ENCODE results near the gene CEP63. TPM values are rescaled to one million over a fixed set of nuclear protein-coding genes. Genes with fewer than 3 reads are reported as not detected.

Gene CEP63
- total RNA-seq, 1 donor from 2014 or later, result 20.1 TPM

DNA sequence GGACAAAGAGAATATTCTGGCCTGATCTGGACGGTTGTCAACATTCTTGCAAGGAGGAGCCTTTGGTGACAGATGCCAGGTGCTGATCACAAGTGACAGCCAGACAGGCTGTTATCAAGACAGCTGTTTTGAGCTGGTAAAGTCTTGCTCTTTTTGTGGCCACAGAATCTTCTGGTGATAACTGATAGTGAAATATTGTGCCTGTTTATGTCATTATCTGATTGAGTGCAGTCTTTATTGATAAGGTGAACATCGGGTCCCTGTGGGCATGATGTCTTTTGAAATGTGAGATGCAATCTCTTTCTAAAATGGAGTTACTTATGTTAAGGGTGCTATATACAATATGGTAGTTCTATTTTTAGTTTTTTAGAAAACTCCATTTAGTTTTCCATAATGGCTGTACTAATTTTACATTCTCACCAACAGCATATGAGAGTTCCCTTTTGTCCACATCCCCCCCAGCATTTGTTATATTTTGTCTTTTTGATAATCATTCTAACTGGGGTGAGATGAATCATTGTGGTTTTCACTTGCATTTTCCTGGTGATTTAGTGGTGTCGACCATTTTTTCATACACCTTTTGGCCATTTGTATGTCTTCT is 10.7 kb downstream of the CEP63 start:
- Mint-ChIP-seq H3K27me3 (ENCODE audit: low read depth) (no peaks in the 10 kb centered on the region), H3K4me1 (ENCODE audit: low read depth) (peaks cover 25% of the 10 kb centered on the region), H3K27ac (peak overlapping the region; percentile 11), H3K36me3 (ENCODE audit: low read depth) (peaks cover 67% of the 10 kb centered on the region), H3K9me3 (peaks cover 3% of the 10 kb centered on the region), H3K4me3 (ENCODE audit: low read depth) (no peak overlapping the region)
- no peak for DNase-seq (ENCODE audit: low spot score)
- intact Hi-C loops (cut with micrococcal nuclease), result no loop called here

DNA sequence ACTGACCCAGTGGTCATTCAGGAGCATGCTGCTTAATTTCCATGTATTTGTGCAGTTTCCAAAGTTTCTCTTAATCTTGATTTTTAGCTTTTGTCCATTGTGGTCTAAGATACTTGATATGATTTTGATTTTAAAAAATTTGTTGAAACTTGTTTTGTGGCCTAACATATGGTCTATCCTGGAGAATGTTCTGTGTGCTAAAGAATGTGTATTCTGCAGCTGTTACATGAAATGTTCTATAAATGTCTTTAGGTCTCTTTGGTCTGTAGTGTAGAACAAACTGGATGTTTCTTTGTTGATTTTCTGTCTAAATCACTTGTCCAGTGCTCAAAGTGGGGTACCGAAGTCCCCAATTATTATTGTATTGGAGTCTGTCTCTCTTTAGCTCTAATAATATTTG is 17.4 kb downstream of the CEP63 start:
- no peak for DNase-seq (ENCODE audit: low spot score)
- H3K36me3 Mint-ChIP-seq (ENCODE audit: low read depth), result peaks cover 83% of the 10 kb centered on the region
- no peak overlapping the region for H3K27ac Mint-ChIP-seq
- peaks cover 4% of the 10 kb centered on the region for H3K4me1 Mint-ChIP-seq (ENCODE audit: low read depth)
- no peaks in the 10 kb centered on the region for H3K27me3 Mint-ChIP-seq (ENCODE audit: low read depth)
- H3K4me3 Mint-ChIP-seq (ENCODE audit: low read depth), result no peak overlapping the region
- peaks cover 39% of the 10 kb centered on the region for H3K9me3 Mint-ChIP-seq
- intact Hi-C loops (cut with micrococcal nuclease), result no loop called here

DNA sequence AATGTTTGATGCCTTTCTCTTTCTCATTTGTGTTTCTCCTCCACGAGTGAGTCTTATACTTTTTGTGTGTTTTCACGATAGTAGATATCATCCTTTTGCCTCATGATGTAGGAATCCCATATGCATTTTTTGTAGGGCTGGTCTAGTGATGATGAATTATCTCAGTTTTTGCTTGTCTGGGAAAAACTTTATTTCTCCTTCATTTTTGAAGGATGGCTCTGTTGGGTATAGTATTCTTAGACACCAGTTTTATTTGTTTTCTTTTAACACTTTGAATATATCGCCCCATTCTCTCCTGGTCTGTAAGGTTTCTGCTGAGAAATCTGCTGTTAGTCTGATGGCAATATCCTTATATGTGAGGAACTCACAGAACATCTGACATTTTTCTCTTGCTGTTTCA is 18.3 kb downstream of the CEP63 start:
- intact Hi-C loops (cut with micrococcal nuclease), result no loop called here
- H3K4me1 Mint-ChIP-seq (ENCODE audit: low read depth), result no peaks in the 10 kb centered on the region
- H3K4me3 Mint-ChIP-seq (ENCODE audit: low read depth), result no peak overlapping the region
- H3K27ac Mint-ChIP-seq, result no peak overlapping the region
- no peak for DNase-seq (ENCODE audit: low spot score)
- peaks cover 82% of the 10 kb centered on the region for H3K36me3 Mint-ChIP-seq (ENCODE audit: low read depth)
- H3K9me3 Mint-ChIP-seq, result peaks cover 39% of the 10 kb centered on the region
- H3K27me3 Mint-ChIP-seq (ENCODE audit: low read depth), result no peaks in the 10 kb centered on the region

DNA sequence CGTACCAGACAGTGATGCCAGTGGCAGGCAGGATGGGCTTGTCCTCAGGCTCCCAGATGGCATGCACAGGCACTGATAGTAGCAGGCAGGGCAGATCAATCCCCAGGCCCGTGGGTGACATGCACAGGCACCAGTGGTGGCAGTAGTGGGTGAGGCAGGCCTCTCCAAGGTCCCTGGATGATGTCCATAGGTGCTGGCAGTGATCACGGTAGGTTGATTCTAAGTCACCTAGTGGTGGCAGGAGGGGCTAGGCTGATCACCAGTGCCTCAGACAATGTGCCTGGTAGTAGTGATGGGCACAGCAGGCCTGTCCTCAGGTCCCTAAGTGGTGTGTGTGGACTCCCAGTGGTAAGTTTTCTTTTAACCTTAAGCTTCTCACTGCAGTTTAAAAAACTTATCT is 19.6 kb downstream of the CEP63 start:
- Mint-ChIP-seq H3K27me3 (ENCODE audit: low read depth) (no peaks in the 10 kb centered on the region), H3K27ac (no peak overlapping the region), H3K36me3 (ENCODE audit: low read depth) (peaks cover 84% of the 10 kb centered on the region), H3K9me3 (peaks cover 39% of the 10 kb centered on the region), H3K4me1 (ENCODE audit: low read depth) (no peaks in the 10 kb centered on the region), H3K4me3 (ENCODE audit: low read depth) (no peak overlapping the region)
- DNase-seq (ENCODE audit: low spot score), result no peak
- intact Hi-C loops (cut with micrococcal nuclease), result no loop called here

DNA sequence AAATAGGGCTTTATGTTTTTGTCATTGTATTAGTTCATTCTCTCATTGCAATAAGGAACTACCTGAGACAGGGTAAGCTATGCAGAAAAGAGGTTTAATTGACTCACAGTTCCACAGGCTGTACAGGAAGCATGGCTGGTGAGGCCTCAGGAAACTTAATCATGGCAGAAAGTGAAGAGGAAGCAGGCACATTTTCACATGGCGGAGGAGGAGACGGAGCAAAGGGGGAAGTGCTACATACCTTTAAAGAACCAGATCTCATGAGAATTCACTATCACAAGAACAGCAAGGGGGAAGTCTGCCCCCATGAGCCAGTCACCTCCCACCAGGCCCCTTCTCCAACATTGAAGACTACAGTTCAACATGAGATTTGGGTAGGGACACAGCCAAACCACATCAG is 25.6 kb downstream of the CEP63 start:
- intact Hi-C loops (cut with micrococcal nuclease), result no loop called here
- DNase-seq (ENCODE audit: low spot score), result no peak
- H3K4me1 Mint-ChIP-seq (ENCODE audit: low read depth), result peaks cover 4% of the 10 kb centered on the region
- no peak overlapping the region for H3K27ac Mint-ChIP-seq
- no peaks in the 10 kb centered on the region for H3K9me3 Mint-ChIP-seq
- no peak overlapping the region for H3K4me3 Mint-ChIP-seq (ENCODE audit: low read depth)
- H3K27me3 Mint-ChIP-seq (ENCODE audit: low read depth), result no peaks in the 10 kb centered on the region
- H3K36me3 Mint-ChIP-seq (ENCODE audit: low read depth), result peaks cover 66% of the 10 kb centered on the region

DNA sequence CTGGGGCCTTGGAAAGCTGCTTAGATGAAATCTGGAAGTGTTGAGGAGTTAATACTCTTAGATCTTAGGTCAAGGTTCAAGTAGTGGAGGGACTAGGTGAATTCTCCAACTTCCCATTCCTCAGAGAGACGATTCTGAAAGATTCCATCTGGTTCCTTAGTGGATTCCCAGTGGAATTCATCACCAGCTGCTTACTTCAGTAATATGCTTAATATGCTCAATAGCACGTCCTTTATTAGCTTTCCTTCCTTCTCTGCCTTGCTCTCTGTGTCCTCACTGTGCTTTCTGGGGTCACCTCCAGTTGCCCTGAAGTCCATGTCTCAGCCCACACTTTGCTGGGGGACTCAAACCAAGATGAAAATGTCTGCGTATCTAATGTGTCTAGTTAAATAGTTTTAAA is 31.0 kb downstream of the CEP63 start:
- Mint-ChIP-seq H3K9me3 (peaks cover 17% of the 10 kb centered on the region), H3K36me3 (ENCODE audit: low read depth) (peaks cover 46% of the 10 kb centered on the region), H3K4me3 (ENCODE audit: low read depth) (no peak overlapping the region), H3K27ac (no peak overlapping the region), H3K4me1 (ENCODE audit: low read depth) (no peaks in the 10 kb centered on the region), H3K27me3 (ENCODE audit: low read depth) (no peaks in the 10 kb centered on the region)
- intact Hi-C loops (cut with micrococcal nuclease), result no loop called here
- DNase-seq (ENCODE audit: low spot score), result no peak

DNA sequence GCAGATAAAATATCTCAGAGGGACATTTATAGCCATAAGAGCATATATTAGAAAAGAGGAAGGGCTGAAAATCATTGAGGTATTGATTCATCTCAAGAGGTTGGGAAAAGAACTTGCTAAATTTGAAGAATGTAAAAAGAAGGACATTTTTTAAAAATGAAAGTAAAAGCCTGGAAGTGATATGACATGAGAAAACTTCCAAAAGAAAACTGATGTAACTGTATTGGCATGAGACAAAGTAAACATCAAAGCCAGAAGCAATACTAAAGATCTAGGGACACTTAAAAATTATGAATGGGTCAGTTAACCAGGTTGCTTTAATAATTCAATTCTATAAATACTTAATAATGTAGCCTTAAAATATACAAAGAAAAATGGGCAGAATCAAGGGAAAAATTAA is 31.9 kb downstream of the CEP63 start:
- Mint-ChIP-seq H3K4me3 (ENCODE audit: low read depth) (no peak overlapping the region), H3K4me1 (ENCODE audit: low read depth) (no peaks in the 10 kb centered on the region), H3K9me3 (peaks cover 25% of the 10 kb centered on the region), H3K27ac (no peak overlapping the region), H3K27me3 (ENCODE audit: low read depth) (no peaks in the 10 kb centered on the region), H3K36me3 (ENCODE audit: low read depth) (peaks cover 50% of the 10 kb centered on the region)
- intact Hi-C loops (cut with micrococcal nuclease), result no loop called here
- DNase-seq (ENCODE audit: low spot score), result no peak

DNA sequence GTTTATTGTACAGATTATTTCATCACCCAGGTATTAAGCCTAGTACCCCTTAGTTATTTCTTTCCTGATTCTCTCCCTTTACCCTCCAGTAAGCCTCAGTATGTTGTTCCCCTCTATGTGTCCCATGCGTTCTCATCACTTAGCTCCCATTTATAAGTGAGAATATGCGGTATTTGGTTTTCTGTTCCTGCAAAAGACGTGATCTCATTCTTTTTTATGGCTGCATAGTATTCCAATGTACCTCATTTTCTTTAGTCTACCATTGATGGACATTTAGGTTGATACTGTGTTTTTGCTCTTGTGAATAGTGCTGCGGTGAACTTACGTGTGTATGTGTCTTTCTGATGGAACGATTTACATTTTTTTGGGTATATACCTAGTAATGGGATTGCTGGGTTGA is 36.7 kb downstream of the CEP63 start:
- H3K4me3 Mint-ChIP-seq (ENCODE audit: low read depth), result no peak overlapping the region
- intact Hi-C loops (cut with micrococcal nuclease), result no loop called here
- H3K4me1 Mint-ChIP-seq (ENCODE audit: low read depth), result no peaks in the 10 kb centered on the region
- no peak for DNase-seq (ENCODE audit: low spot score)
- H3K27me3 Mint-ChIP-seq (ENCODE audit: low read depth), result no peaks in the 10 kb centered on the region
- peaks cover 67% of the 10 kb centered on the region for H3K36me3 Mint-ChIP-seq (ENCODE audit: low read depth)
- peaks cover 63% of the 10 kb centered on the region for H3K9me3 Mint-ChIP-seq
- no peak overlapping the region for H3K27ac Mint-ChIP-seq

DNA sequence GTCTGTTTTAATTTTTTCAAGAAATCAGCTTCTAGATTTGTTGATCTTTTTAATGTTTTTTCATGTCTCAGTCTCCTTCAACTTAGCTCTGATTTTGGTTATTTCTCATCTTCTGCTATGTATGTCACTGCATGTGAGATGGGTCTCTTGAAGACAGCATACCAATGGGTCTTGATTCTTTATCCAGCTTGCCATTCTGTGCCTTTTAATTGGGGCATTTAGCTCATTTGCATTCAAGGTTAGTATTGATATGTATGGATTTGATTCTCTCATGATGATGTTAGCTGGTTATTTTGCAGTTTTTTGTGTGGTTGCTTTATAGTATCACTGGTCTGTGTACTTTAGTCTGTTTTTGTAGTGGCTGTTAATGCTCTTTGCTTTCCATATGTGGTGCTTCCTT is 39.4 kb downstream of the CEP63 start:
- Mint-ChIP-seq H3K9me3 (peaks cover 56% of the 10 kb centered on the region), H3K4me3 (ENCODE audit: low read depth) (no peak overlapping the region), H3K4me1 (ENCODE audit: low read depth) (no peaks in the 10 kb centered on the region), H3K36me3 (ENCODE audit: low read depth) (peaks cover 54% of the 10 kb centered on the region), H3K27me3 (ENCODE audit: low read depth) (no peaks in the 10 kb centered on the region), H3K27ac (no peak overlapping the region)
- DNase-seq (ENCODE audit: low spot score), result no peak
- intact Hi-C loops (cut with micrococcal nuclease), result no loop called here

DNA sequence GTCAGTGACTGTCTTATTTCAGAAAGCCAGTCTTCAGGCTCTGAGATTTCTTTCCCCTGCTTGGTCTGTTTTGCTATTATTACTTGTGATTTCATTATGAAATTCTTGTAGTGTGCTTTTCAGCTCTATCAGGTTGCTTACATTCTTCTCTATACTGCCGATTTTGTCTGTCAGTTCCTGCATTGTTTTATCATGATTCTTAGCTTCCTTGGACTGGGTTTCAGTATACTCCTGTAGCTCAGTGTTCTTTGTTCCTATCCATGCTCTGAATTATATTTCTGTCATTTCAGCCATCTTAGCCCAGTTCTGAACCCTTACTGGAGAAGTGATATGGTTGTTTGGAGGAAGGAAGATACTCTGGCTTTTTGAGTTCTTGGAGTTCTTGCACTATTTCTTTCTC is 40.5 kb downstream of the CEP63 start:
- no peak overlapping the region for H3K4me3 Mint-ChIP-seq (ENCODE audit: low read depth)
- H3K4me1 Mint-ChIP-seq (ENCODE audit: low read depth), result no peaks in the 10 kb centered on the region
- peaks cover 49% of the 10 kb centered on the region for H3K36me3 Mint-ChIP-seq (ENCODE audit: low read depth)
- no peak overlapping the region for H3K27ac Mint-ChIP-seq
- intact Hi-C loops (cut with micrococcal nuclease), result no loop called here
- H3K27me3 Mint-ChIP-seq (ENCODE audit: low read depth), result no peaks in the 10 kb centered on the region
- H3K9me3 Mint-ChIP-seq, result peaks cover 49% of the 10 kb centered on the region
- no peak for DNase-seq (ENCODE audit: low spot score)

DNA sequence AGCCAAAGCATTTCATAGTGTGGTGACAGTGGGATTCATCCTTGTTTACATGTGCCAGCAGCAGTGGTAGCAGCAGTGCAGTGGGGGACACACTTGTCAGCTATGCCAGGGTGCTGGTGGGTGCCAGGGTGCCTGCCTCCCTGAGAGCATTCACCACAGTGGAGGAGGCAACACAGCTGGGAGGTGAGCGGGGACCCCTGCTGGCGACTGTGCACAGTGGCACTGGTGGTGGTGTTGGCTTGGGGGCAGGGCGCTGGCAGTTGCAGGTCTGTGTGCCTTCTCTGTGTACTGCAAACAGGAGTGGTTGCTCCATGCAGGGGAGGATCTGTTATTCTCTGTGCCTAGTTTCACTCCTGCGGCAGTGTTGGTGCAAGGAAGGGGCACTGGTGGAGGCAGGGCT is 41.2 kb downstream of the CEP63 start:
- DNase-seq (ENCODE audit: low spot score), result no peak
- peaks cover 44% of the 10 kb centered on the region for H3K36me3 Mint-ChIP-seq (ENCODE audit: low read depth)

DNA sequence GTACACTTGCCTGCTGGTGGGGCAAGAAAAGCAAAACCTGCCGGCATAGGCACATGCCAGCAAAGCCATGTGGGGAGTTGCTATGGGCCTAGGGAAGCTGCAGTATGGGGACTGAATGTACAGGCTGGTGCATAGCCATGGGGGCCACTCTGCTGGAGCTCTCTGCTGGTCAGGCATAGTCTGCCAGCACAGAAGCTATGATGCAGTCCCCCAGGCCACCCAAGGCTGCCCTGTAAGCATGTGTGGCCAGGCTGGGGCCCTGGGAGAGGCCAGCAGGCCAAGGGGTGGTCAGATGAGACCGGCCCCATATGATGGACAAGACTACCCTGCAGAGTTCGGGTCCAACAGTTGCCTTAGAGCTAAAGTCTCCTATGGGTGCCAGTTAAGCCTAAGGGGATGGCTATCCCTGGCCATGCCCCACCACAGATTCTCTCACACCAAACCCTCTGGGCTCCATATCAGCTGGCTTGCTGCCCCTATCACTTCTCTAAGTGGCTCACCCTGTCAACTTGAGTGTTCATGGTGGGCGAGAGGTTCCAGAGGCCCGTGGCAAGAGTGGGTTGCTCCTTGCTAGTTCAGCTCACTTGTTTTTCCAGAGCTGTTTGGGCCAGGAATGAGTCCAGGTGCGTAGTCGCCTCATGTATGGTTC is 41.8 kb downstream of the CEP63 start:
- H3K4me3 Mint-ChIP-seq (ENCODE audit: low read depth), result no peak overlapping the region

More for the DNA sequence above, 41.2 kb downstream of the CEP63 start:
- no peak overlapping the region for H3K27ac Mint-ChIP-seq
- H3K4me3 Mint-ChIP-seq (ENCODE audit: low read depth), result no peak overlapping the region
- peaks cover 45% of the 10 kb centered on the region for H3K9me3 Mint-ChIP-seq
- intact Hi-C loops (cut with micrococcal nuclease), result no loop called here
- no peaks in the 10 kb centered on the region for H3K4me1 Mint-ChIP-seq (ENCODE audit: low read depth)
- no peaks in the 10 kb centered on the region for H3K27me3 Mint-ChIP-seq (ENCODE audit: low read depth)

DNA sequence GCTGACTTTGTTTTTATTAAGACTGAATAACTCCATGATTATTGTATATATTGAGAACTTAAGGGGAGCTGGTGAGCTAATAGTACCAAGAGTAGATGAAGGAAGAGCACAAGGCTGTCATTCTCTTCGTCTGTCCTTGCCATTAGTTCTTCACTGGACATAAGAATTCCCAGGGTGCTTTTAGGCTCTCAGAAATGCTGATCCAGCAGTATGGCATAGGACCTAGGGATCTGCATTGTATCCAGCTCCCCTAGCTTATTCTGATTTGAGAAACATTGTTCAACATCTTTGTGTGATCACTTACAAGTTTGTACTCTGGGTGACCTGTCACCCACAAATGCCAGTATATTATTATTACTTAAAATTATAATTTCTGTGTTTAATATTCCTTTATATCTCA is 47.6 kb downstream of the CEP63 start:
- Mint-ChIP-seq H3K9me3 (no peaks in the 10 kb centered on the region), H3K27me3 (ENCODE audit: low read depth) (no peaks in the 10 kb centered on the region), H3K4me3 (ENCODE audit: low read depth) (no peak overlapping the region), H3K36me3 (ENCODE audit: low read depth) (peaks cover 15% of the 10 kb centered on the region), H3K4me1 (ENCODE audit: low read depth) (no peaks in the 10 kb centered on the region), H3K27ac (no peak overlapping the region)
- intact Hi-C loops (cut with micrococcal nuclease), result no loop called here
- DNase-seq (ENCODE audit: low spot score), result no peak

More for the DNA sequence above, 41.8 kb downstream of the CEP63 start:
- H3K9me3 Mint-ChIP-seq, result peaks cover 39% of the 10 kb centered on the region
- DNase-seq (ENCODE audit: low spot score), result no peak
- intact Hi-C loops (cut with micrococcal nuclease), result no loop called here
- H3K36me3 Mint-ChIP-seq (ENCODE audit: low read depth), result peaks cover 39% of the 10 kb centered on the region
- no peaks in the 10 kb centered on the region for H3K4me1 Mint-ChIP-seq (ENCODE audit: low read depth)
- no peak overlapping the region for H3K27ac Mint-ChIP-seq
- H3K27me3 Mint-ChIP-seq (ENCODE audit: low read depth), result no peaks in the 10 kb centered on the region

Data from activated T-helper 2 cell treated with anti-CD3 and anti-CD28 coated beads, Interferon-gamma antibody, Interleukin-2, Interleukin-4, amounts not matched to agents 10 μg/mL and 5 μg/mL and 100 μg/mL, durations not matched to agents 14 hours and 24 hours and 36 hours (primary cell).